Measurements from ENCODE around the gene CT47A7. TPM values are rescaled to one million over a fixed set of nuclear protein-coding genes. Genes with fewer than 3 reads are reported as not detected.
"Not testable (repeated sequence)": the region's sequence is repeated elsewhere in the genome, so short reads cannot be mapped to it uniquely, and the experiment has no call there.

The CT47A7 gene
- not detected in 2 replicates for total RNA-seq

- not testable (repeated sequence) for FAIRE-seq; DNase-seq (ENCODE audit: low read depth)
These were observed at the start of gene CT47A7 for GRCh38 chrX:120956500-120956899. TSS of gene CT47A7 (minus strand) at chrX:120956600. CDS start at chrX:120956345, 255 bp downstream.

GRCh38 chrX:121000589-121000988 lies 44.2 kb upstream of the CT47A7 start:
- FAIRE-seq (no peak), DNase-seq (ENCODE audit: low read depth) (peak; percentile 51)
- Histone ChIP-seq H3K36me3 (ENCODE audit: control insufficient read depth, insufficient read depth, low read length) (no peaks in the 10 kb centered on the region), H3K4me3 (ENCODE audit: low read depth, low read length) (no peak overlapping the region), H3K27me3 (ENCODE audit: control insufficient read depth, insufficient read depth, low read length) (no peaks in the 10 kb centered on the region)
- peak; percentile 38 for TF ChIP-seq CTCF (IDR thresholded peaks at IDR 0.05; ENCODE audit: insufficient read depth, low read length, severe bottlenecking)

More at GRCh38 chrX:120956500-120956899, at the start of gene CT47A7:
- not testable (repeated sequence) for H3K36me3 ChIP-seq (ENCODE audit: control insufficient read depth, insufficient read depth, low read length); H3K27me3 ChIP-seq (ENCODE audit: control insufficient read depth, insufficient read depth, low read length); H3K4me3 ChIP-seq (ENCODE audit: low read depth, low read length)

GRCh38 chrX:120999413-120999812 lies 43.0 kb upstream of the CT47A7 start:
- TF ChIP-seq CTCF (IDR thresholded peaks at IDR 0.05; ENCODE audit: insufficient read depth, low read length, severe bottlenecking), result no peak
- no peak for FAIRE-seq
- Histone ChIP-seq H3K36me3 (ENCODE audit: control insufficient read depth, insufficient read depth, low read length) (no peaks in the 10 kb centered on the region), H3K4me3 (ENCODE audit: low read depth, low read length) (no peak overlapping the region), H3K27me3 (ENCODE audit: control insufficient read depth, insufficient read depth, low read length) (no peaks in the 10 kb centered on the region)
- no peak for DNase-seq (ENCODE audit: low read depth)

- not testable (repeated sequence) for H3K4me3 ChIP-seq (ENCODE audit: low read depth, low read length); H3K36me3 ChIP-seq (ENCODE audit: control insufficient read depth, insufficient read depth, low read length); FAIRE-seq; H3K27me3 ChIP-seq (ENCODE audit: control insufficient read depth, insufficient read depth, low read length); DNase-seq (ENCODE audit: low read depth)
These were observed 29.3 kb upstream of the CT47A7 start, which contains the start of gene CT47A1 for GRCh38 chrX:120985660-120986059. TSS of gene CT47A1 (minus strand) at chrX:120985760. CDS start at chrX:120985529, 231 bp downstream.

Other genes starting within 250 kb of the CT47A7 start
- not detected in 2 replicates for gene CT47B1, start 80.7 kb downstream of the CT47A7 start, total RNA-seq
- gene CT47A11, start 19.4 kb downstream of the CT47A7 start, total RNA-seq, result not detected in 2 replicates
- gene CT47A10, start 14.6 kb downstream of the CT47A7 start, total RNA-seq, result not detected in 2 replicates
- gene CT47A9, start 9.7 kb downstream of the CT47A7 start, total RNA-seq, result not detected in 2 replicates
- gene CT47A8, start 4.9 kb downstream of the CT47A7 start, total RNA-seq, result not detected in 2 replicates
- not detected in 2 replicates for gene CT47A6, start 4.9 kb upstream of the CT47A7 start, total RNA-seq
- gene CT47A5, start 9.7 kb upstream of the CT47A7 start, total RNA-seq, result not detected in 2 replicates
- gene CT47A4, start 14.6 kb upstream of the CT47A7 start, total RNA-seq, result not detected in 2 replicates
- gene CT47A3, start 19.5 kb upstream of the CT47A7 start, total RNA-seq, result not detected in 2 replicates
- not detected in 2 replicates for gene CT47A2, start 24.3 kb upstream of the CT47A7 start, total RNA-seq
- gene CT47A1, start 29.2 kb upstream of the CT47A7 start, total RNA-seq, result not detected in 2 replicates
- 0.51 and 0.53 TPM in 2 replicates for gene GLUD2, start 91.0 kb upstream of the CT47A7 start, total RNA-seq

All from bronchial epithelial cell (primary cell).